SK-N-SH treated with all-trans-retinoic acid at 6 μM for 48 hours (cell line): Measurements from ENCODE around the gene OR6B1.

Source experiments
- ARNTL ChIP-seq: fragments of 450-650 bp; formaldehyde crosslinking; IDR thresholded peaks from 2 replicates; pipeline ENCODE4 v1.5.0; 2020; ENCODE audit warnings: low read depth, mild to moderate bottlenecking, moderate library complexity, borderline replicate concordance
- CSRNP3 ChIP-seq: fragments of 250-450 bp; sonication (Bioruptor Pico); IDR thresholded peaks from 2 replicates; pipeline ENCODE4 v1.5.1; 2021; ENCODE audit warnings: mild to moderate bottlenecking, moderate library complexity
- ISL1 ChIP-seq: fragments of 250-450 bp; sonication (Bioruptor Pico); IDR thresholded peaks from 2 replicates; pipeline ENCODE4 v2.1.2; 2022; ENCODE audit warnings: mild to moderate bottlenecking, moderate library complexity
- PATZ1 ChIP-seq: fragments of 250-450 bp; sonication (Bioruptor Pico); IDR thresholded peaks from 2 replicates; pipeline ENCODE4 v1.8.0; 2020; ENCODE audit warnings: mild to moderate bottlenecking, moderate library complexity, borderline replicate concordance
- POU6F1 ChIP-seq: fragments of 250-450 bp; sonication (Bioruptor Pico); IDR thresholded peaks from 2 replicates; pipeline ENCODE4 v1.8.0; 2021; ENCODE audit warnings: low read depth, mild to moderate bottlenecking, moderate library complexity, borderline replicate concordance
- PPARA ChIP-seq: fragments of 250-450 bp; sonication (Bioruptor Pico); IDR thresholded peaks from 2 replicates; pipeline ENCODE4 v1.5.0; 2020; ENCODE audit warnings: mild to moderate bottlenecking, borderline replicate concordance
- RARB ChIP-seq: fragments of 250-450 bp; sonication (Bioruptor Pico); IDR thresholded peaks from 2 replicates; pipeline ENCODE4 v1.8.0; 2021; ENCODE audit warnings: mild to moderate bottlenecking, moderate library complexity
- TCF4 ChIP-seq: fragments of 250-450 bp; sonication (Bioruptor Pico); IDR thresholded peaks from 2 replicates; pipeline ENCODE4 v1.8.0; 2021; ENCODE audit warnings: mild to moderate bottlenecking, moderate library complexity, borderline replicate concordance
- ZNF565 ChIP-seq: fragments of 450-650 bp; formaldehyde crosslinking; conservative IDR thresholded peaks from 2 replicates; pipeline ENCODE4 v1.5.0; 2020; ENCODE audit warnings: low read depth, mild to moderate bottlenecking, moderate library complexity

DNA sequence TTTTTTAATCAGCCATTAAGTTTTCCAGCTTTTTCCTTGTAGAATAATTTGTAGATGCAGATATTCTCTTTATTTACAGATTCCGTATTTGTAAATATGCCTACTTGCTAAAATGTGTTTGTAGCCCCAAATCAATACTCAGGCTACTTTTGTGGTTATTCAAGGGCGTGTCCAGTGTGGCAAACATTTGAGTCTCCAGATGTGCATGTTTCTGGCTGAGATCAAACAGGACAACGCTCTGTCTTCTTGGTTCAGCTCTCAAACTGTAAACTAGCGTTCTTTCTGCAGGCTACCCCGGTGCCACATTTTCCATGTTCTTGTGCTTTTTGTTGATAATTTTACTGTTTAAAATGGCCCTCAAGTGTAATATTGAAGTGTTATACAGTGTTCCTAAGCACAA is 32.4 kb downstream of the OR6B1 start:
- no peak for TF ChIP-seq ZNF565 (CRISPR knock-in tag)
- no peak for TF ChIP-seq ISL1
- TF ChIP-seq PPARA (CRISPR knock-in tag) = no peak
- TF ChIP-seq POU6F1 (CRISPR knock-in tag) = no peak
- no peak for TF ChIP-seq PATZ1
- no peak for TF ChIP-seq RARB (CRISPR knock-in tag)
- TF ChIP-seq CSRNP3 (CRISPR knock-in tag) = no peak
- no peak for TF ChIP-seq TCF4 (CRISPR knock-in tag)
- TF ChIP-seq ARNTL = no peak
